ENCODE measurements around the gene RESF1.

RESF1 gene

DNA sequence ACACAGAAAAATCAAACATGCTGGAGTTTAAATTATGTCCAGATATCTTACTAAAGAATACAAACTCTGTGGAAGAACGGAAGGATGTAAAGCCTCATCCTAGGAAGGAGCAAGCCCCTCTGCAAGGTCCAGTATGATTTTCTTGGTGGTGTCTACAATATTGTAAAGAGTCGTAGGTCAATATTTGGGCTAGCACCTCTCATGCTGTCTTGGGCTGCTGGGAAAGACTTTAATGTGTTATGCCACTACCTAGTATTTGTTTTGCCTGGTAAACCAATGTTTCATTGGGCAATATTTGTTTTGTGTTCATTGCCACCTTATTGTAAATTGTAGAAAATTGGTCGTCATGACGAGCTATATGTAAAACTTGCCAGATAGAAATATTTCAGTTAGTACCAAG lies 26.6 kb downstream of the RESF1 start:
- H3K27me3 ChIP-seq (ENCODE audit: control insufficient read depth, insufficient read depth, low read length, poor library complexity, severe bottlenecking) = no peaks in the 10 kb centered on the region
- H3K9me3 ChIP-seq (ENCODE audit: control insufficient read depth, low read length) = no peaks in the 10 kb centered on the region
- no peak overlapping the region for H3K27ac ChIP-seq (ENCODE audit: insufficient read depth, low read depth, low read length, poor library complexity, severe bottlenecking)
- H3K4me1 ChIP-seq (ENCODE audit: control insufficient read depth, insufficient read depth, low read length) = no peaks in the 10 kb centered on the region
- 92 to 96% methylated on average over 4 of the region's 4 CpGs for WGBS, 2 experiments
- H3K36me3 ChIP-seq (ENCODE audit: control insufficient read depth, insufficient read depth, low read length) = peaks cover 43% of the 10 kb centered on the region
- H3K4me3 ChIP-seq (ENCODE audit: insufficient read depth, low read depth, low read length) = no peak overlapping the region

DNA sequence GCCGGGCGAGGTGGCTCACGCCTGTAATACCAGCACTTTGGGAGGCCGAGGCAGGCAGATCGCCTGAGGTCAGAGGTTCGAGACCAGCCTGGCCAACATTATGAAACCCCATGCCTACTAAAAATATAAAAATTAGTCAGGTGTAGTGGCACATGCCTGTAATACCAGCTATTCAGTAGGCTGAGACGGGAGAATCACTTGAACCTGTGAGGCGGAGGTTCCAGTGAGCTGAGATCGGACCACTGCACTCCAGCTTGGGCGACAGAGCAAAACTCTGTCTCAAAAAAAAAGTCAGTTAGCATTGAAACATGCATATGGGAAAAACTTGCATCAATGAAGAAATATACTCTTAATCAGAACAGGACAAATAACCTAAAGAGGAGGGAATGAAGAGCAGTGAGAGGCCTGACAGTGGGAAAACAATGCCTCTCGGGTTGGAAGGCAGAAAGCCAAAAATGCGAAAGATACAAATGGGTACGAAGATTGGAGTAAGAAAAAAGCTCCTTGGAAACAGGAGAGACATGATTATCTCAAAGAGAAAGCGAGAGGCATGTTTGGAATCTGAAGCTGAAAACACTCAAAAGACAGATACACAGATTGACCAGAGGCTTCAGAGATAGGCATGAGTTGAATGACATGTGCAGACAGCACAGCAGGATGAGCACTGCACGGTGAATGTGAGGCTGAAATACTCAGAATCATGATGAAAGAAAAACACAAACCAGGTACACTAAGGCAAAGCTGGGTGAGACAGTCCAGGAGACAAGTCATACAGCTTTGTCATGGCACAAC lies 30.6 kb downstream of the RESF1 start:
- Histone ChIP-seq H3K27ac (ENCODE audit: insufficient read depth, low read depth, low read length, poor library complexity, severe bottlenecking) (no peak overlapping the region), H3K9me3 (ENCODE audit: control insufficient read depth, low read length) (no peaks in the 10 kb centered on the region), H3K27me3 (ENCODE audit: control insufficient read depth, insufficient read depth, low read length, poor library complexity, severe bottlenecking) (no peaks in the 10 kb centered on the region), H3K4me1 (ENCODE audit: control insufficient read depth, insufficient read depth, low read length) (no peaks in the 10 kb centered on the region), H3K4me3 (ENCODE audit: insufficient read depth, low read depth, low read length) (no peak overlapping the region), H3K36me3 (ENCODE audit: control insufficient read depth, insufficient read depth, low read length) (peaks cover 5% of the 10 kb centered on the region)
- 89 to 96% methylated on average over 15 of the region's 15 CpGs for WGBS, 2 experiments

DNA sequence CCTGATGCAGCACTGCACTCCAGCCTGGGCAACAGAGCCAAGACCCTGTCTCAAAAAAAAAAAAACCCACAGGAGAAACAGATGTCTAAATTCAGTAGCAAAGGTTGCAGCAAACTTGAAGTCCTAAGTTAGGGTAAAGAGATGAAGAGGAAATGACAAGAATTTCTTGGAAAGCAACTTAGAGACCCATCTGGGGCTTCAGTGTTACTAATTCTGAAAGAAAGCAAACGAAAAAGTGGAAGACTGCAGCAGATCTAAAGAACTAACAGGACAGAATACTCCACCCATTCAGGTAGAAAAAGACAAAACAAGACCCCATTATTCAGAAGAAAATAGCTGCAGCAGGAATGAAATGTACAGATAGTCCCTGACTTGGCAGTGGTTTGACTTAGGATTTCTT lies 31.9 kb downstream of the RESF1 start:
- 86 to 88% methylated on average over 1 of the region's 1 CpG for WGBS, 2 experiments
- Histone ChIP-seq H3K36me3 (ENCODE audit: control insufficient read depth, insufficient read depth, low read length) (peaks cover 10% of the 10 kb centered on the region), H3K27ac (ENCODE audit: insufficient read depth, low read depth, low read length, poor library complexity, severe bottlenecking) (no peak overlapping the region)

DNA sequence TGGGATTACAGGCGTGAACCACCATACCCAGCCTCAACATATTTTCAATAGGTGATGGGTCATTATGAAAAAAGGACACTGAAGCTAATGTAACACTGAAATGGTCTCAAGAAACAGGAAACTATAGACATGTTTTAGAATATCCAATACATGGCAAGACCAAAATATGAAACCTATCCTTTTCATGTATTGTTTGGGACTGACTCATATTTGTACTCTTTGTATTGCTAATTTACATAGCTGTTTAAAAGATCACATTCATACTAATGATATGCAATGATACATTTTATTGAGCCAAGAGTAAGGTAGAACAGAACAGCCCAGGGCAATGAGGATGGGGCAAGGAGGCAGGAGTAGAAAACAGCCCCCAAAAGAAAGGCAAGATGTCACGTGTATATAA lies 32.6 kb downstream of the RESF1 start:
- Histone ChIP-seq H3K27me3 (ENCODE audit: control insufficient read depth, insufficient read depth, low read length, poor library complexity, severe bottlenecking) (no peaks in the 10 kb centered on the region), H3K4me1 (ENCODE audit: control insufficient read depth, insufficient read depth, low read length) (no peaks in the 10 kb centered on the region), H3K27ac (ENCODE audit: insufficient read depth, low read depth, low read length, poor library complexity, severe bottlenecking) (no peak overlapping the region), H3K9me3 (ENCODE audit: control insufficient read depth, low read length) (no peaks in the 10 kb centered on the region), H3K4me3 (ENCODE audit: insufficient read depth, low read depth, low read length) (no peak overlapping the region), H3K36me3 (ENCODE audit: control insufficient read depth, insufficient read depth, low read length) (peaks cover 14% of the 10 kb centered on the region)
- 80 to 96% methylated on average over 1 to 2 of the region's 2 CpGs for WGBS, 2 experiments

More for the DNA sequence above, 31.9 kb downstream of the RESF1 start:
- H3K9me3 ChIP-seq (ENCODE audit: control insufficient read depth, low read length) = no peaks in the 10 kb centered on the region
- H3K4me3 ChIP-seq (ENCODE audit: insufficient read depth, low read depth, low read length) = no peak overlapping the region
- H3K27me3 ChIP-seq (ENCODE audit: control insufficient read depth, insufficient read depth, low read length, poor library complexity, severe bottlenecking) = no peaks in the 10 kb centered on the region
- H3K4me1 ChIP-seq (ENCODE audit: control insufficient read depth, insufficient read depth, low read length) = no peaks in the 10 kb centered on the region

DNA sequence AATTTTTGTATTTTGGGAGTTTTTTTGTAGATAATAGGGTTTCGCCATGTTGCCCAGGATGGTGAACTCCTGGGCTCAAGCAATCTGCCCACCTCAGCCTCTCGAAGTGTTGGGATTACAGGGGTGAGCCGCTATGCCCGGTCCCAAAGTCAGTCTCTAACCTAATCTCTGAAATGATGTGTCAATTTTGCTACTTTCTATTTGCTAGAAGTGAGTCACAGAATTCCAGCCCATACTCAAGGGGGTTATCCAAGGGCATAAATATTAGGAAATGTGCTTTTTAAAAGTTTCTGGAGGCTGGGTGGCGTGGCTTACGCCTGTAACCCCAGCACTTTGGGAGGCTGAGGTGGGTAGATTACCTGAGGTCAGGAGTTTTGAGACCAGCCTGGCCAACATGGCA lies 40.5 kb downstream of the RESF1 start:
- Histone ChIP-seq H3K27ac (ENCODE audit: insufficient read depth, low read depth, low read length, poor library complexity, severe bottlenecking) (no peak overlapping the region), H3K27me3 (ENCODE audit: control insufficient read depth, insufficient read depth, low read length, poor library complexity, severe bottlenecking) (no peaks in the 10 kb centered on the region), H3K4me1 (ENCODE audit: control insufficient read depth, insufficient read depth, low read length) (no peaks in the 10 kb centered on the region), H3K36me3 (ENCODE audit: control insufficient read depth, insufficient read depth, low read length) (peaks cover 15% of the 10 kb centered on the region), H3K9me3 (ENCODE audit: control insufficient read depth, low read length) (no peaks in the 10 kb centered on the region), H3K4me3 (ENCODE audit: insufficient read depth, low read depth, low read length) (no peak overlapping the region)
- 96 to 97% methylated on average over 6 of the region's 6 CpGs for WGBS, 2 experiments

DNA sequence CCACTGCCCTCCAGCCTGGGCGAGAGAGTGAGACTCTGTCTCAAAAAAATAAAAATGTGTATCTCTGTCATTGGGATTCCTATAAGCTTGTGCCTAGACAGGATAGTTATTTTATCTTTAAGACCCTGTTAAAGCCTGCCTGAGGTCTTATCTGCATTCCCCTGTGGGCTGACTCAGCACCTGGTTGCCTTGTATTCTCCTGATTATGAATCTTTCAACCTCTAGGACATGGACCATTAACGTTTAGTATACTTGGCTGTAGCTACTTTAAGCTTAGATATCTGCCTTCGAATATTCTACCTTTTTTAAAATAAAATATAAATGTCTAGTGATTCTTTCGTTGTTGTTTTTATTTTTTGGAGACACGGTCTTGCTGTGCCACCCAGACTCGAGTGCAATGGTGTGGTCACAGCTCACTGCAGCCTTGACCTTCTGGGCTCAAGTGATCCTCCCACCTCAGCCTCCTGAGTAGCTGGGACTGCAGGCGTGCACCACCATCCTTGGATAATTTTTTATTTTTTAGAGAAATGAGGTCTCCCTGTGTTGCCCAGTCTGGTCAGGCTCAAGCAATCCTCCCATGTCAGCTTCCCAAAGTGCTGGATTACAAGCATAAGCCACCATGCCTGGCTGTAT lies 41.3 kb downstream of the RESF1 start:
- Histone ChIP-seq H3K9me3 (ENCODE audit: control insufficient read depth, low read length) (no peaks in the 10 kb centered on the region), H3K27me3 (ENCODE audit: control insufficient read depth, insufficient read depth, low read length, poor library complexity, severe bottlenecking) (no peaks in the 10 kb centered on the region), H3K4me3 (ENCODE audit: insufficient read depth, low read depth, low read length) (no peak overlapping the region), H3K4me1 (ENCODE audit: control insufficient read depth, insufficient read depth, low read length) (no peaks in the 10 kb centered on the region), H3K27ac (ENCODE audit: insufficient read depth, low read depth, low read length, poor library complexity, severe bottlenecking) (no peak overlapping the region), H3K36me3 (ENCODE audit: control insufficient read depth, insufficient read depth, low read length) (peaks cover 12% of the 10 kb centered on the region)
- WGBS, 2 experiments = 95 to 97% methylated on average over 6 of the region's 7 CpGs

DNA sequence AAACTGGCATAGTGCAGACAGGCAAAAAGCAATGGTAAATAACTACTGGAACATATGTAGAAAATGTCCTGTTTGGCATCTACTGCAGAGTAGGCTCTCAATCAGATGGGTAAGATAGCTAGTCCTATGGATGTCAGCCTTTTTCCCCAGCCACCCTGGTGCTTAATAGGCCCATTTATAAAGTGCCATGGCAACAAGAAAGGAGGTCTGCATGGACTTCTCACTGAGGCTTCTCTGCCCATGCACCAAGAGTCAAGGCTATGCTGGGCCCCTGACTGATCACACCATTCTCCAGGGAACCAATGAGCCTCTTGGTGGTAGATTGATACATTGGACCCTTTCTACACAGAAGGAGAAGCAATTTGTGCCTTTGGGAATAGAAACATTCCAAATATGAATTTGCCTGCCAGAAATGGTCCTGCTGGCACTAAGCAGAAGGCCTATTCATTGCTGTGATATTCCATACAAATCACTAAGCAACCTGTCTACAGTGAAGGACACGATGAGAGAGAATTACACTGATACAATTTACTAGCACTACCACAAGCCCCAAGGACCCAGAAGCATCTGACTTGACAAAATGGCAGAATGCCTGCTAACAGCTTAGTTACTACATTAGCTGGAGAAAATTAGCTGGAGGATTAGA lies 43.8 kb downstream of the RESF1 start:
- H3K36me3 ChIP-seq (ENCODE audit: control insufficient read depth, insufficient read depth, low read length) = no peaks in the 10 kb centered on the region
- no peaks in the 10 kb centered on the region for H3K27me3 ChIP-seq (ENCODE audit: control insufficient read depth, insufficient read depth, low read length, poor library complexity, severe bottlenecking)
- H3K9me3 ChIP-seq (ENCODE audit: control insufficient read depth, low read length) = no peaks in the 10 kb centered on the region
- no peaks in the 10 kb centered on the region for H3K4me1 ChIP-seq (ENCODE audit: control insufficient read depth, insufficient read depth, low read length)
- WGBS, 2 experiments = 90 to 100% methylated on average over 1 of the region's 1 CpG
- H3K27ac ChIP-seq (ENCODE audit: insufficient read depth, low read depth, low read length, poor library complexity, severe bottlenecking) = no peak overlapping the region
- no peak overlapping the region for H3K4me3 ChIP-seq (ENCODE audit: insufficient read depth, low read depth, low read length)

DNA sequence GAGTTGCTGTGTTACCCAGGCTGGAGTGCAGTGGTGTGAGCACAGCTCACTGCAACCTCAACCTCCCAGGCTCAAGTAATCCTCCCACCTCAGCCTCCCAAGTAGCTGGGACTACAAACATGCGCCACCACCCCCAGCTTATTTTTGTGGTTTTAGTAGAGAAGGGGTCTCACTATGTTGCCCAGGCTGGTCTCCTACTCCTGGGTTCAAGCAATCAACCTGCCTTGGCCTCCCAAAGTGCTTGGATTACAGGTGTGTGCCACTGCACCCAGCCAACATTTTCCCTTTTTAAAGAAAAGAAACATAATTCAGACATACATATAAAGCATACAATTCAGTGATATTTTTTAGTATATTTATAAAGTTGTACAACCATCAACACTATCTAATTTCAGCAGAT lies 44.4 kb downstream of the RESF1 start:
- no peaks in the 10 kb centered on the region for H3K9me3 ChIP-seq (ENCODE audit: control insufficient read depth, low read length)
- H3K4me1 ChIP-seq (ENCODE audit: control insufficient read depth, insufficient read depth, low read length) = no peaks in the 10 kb centered on the region
- H3K27ac ChIP-seq (ENCODE audit: insufficient read depth, low read depth, low read length, poor library complexity, severe bottlenecking) = no peak overlapping the region
- H3K27me3 ChIP-seq (ENCODE audit: control insufficient read depth, insufficient read depth, low read length, poor library complexity, severe bottlenecking) = no peaks in the 10 kb centered on the region
- H3K36me3 ChIP-seq (ENCODE audit: control insufficient read depth, insufficient read depth, low read length) = no peaks in the 10 kb centered on the region
- H3K4me3 ChIP-seq (ENCODE audit: insufficient read depth, low read depth, low read length) = no peak overlapping the region
- WGBS, 2 experiments = 80 to 91% methylated on average over 1 of the region's 1 CpG

DNA sequence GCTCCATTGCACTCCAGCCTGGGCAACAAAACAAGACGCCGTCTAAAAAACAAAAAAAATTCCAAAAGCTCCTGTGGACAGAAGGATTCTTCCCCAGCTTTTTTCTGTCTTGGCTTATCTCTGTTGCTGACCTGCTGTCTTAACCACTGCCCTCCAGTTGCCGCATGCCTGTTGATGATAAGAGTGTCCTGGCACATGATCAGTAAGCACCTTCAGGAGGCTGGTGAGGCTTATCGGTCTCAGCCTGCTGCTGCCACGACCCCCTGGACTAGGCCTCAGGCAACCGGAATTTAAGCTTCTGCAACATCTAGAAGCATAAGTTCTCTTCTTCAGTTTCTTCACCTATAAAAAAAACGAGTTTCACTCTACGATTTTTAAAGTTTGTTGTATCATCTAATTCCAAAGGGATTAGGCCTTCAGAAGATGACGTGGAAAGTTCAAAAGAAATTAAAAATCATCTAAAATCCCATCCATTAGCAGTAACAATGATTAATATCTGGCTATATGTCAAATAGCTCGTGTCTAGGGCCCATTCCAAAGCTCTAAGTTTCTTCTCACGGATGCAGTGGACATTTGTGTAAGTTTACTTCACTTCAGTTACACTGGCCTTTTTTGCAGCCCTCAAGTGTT lies 46.4 kb downstream of the RESF1 start:
- H3K4me1 ChIP-seq (ENCODE audit: control insufficient read depth, insufficient read depth, low read length) = no peaks in the 10 kb centered on the region
- WGBS, 2 experiments = 84 to 88% methylated on average over 11 of the region's 11 CpGs
- no peaks in the 10 kb centered on the region for H3K27me3 ChIP-seq (ENCODE audit: control insufficient read depth, insufficient read depth, low read length, poor library complexity, severe bottlenecking)
- no peak overlapping the region for H3K27ac ChIP-seq (ENCODE audit: insufficient read depth, low read depth, low read length, poor library complexity, severe bottlenecking)
- H3K4me3 ChIP-seq (ENCODE audit: insufficient read depth, low read depth, low read length) = no peak overlapping the region
- no peaks in the 10 kb centered on the region for H3K36me3 ChIP-seq (ENCODE audit: control insufficient read depth, insufficient read depth, low read length)
- H3K9me3 ChIP-seq (ENCODE audit: control insufficient read depth, low read length) = no peaks in the 10 kb centered on the region

Measured in ectodermal cell (in vitro differentiated cells).